KOPT-K1 (cell line): ENCODE measurements around the gene MC4R.
"Not testable (repeated sequence)": the region's sequence is repeated elsewhere in the genome, so short reads cannot be mapped to it uniquely, and the experiment has no call there.

Source experiments
- H3K27ac ChIP-seq: fragments of 200-600 bp; sonication (generic); 2 replicates; pipeline ENCODE4 v1.5.1; 2016; ENCODE audit warnings: antibody characterized with exemption, mild to moderate bottlenecking, low read depth, low read length; ENCODE audit not compliant: poor library complexity, severe bottlenecking
- H3K36me3 ChIP-seq: fragments of 200-600 bp; sonication (generic); 2 replicates; pipeline ENCODE4 v1.5.1; 2017; ENCODE audit warnings: antibody characterized with exemption, mild to moderate bottlenecking, low read length, moderate library complexity; ENCODE audit not compliant: insufficient read depth
- H3K9me3 ChIP-seq: fragments of 200-600 bp; sonication (generic); 2 replicates; pipeline ENCODE4 v1.5.1; 2017; ENCODE audit warnings: antibody characterized with exemption, low read length, mild to moderate bottlenecking; ENCODE audit not compliant: insufficient read depth, poor library complexity, severe bottlenecking

Gene MC4R

DNA sequence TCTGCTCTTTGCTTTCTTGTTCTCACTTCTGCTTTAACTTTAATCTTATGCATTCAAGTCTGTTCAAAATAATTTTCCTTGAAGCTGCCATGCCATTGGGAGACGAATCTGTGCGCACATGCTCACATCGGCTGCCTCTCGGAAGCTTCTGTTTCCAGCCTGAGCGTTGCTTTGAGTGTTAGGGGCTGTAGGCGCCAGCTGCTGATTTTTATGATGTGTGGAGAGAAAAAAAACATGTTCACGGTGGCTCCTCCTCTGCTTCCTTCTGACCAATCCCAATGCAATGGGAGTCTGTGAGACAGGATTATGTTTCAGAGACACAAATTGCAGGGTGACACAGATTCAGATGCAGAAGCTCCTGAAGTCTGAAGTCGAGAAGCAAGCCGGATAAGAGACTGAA lies at the start of gene MC4R:
TSS of gene MC4R (minus strand) at position 180 of the 400 bp plus-strand sequence. CDS start 426 bp downstream, outside the sequence.
- no peaks in the 10 kb centered on the region for H3K9me3 ChIP-seq
- no peak within 1 kb of the TSS for H3K27ac ChIP-seq
- H3K36me3 ChIP-seq = no peaks in the 10 kb centered on the region

DNA sequence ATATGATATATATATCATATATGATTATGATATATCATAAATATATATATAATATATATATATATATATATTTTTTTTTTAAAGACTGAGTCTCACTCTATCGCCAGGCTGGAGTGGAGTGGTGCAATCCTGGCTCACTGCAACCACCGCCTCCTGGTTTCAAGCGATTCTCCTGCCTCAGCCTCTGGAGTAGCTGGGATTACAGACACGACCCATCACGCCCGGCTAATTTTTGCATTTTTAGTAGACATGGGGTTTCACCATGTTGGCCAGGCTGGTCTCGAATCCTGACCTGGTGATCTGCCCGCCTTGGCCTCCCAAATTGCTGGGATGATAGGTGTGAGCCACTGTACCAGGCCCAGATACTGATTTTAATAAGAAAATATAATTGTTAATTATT lies 49.7 kb upstream of the MC4R start:
- H3K9me3 ChIP-seq, H3K27ac ChIP-seq, H3K36me3 ChIP-seq: not testable (repeated sequence)

DNA sequence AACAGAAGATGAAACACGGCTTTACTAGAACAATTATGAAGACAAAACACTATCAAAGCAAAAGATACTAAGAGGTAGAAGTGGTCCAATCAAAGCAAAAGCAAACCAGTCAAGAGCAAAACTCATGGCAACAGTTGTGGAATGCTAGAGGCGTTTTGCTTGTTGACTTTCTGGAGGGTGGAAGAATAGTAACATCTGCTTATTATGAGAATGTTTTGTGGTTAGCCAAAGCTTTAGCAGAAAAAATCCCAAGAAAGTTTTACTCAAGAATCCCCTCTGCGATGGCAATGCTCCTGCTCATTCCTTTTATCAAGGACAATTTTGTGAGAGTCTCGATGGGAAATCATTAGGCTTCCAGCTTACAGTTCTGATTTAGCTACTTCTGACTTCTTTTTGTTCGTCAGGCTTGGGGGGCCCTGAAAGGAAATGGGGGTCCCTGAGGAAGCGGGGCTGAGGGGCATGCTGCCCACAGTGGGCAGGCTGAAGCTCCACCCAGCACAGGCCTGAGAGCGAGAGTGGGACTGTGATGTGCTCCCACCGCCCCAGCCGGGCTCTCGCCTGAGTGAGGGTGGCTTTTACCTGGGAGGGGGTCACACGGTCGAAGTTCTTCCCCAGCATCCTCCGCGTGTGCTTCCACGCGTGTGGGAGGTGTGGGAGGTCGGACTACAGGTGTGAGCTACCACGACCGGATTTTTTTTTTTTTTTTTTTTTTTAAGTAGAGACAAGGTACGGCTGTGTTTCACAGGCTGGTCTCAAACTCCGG lies 49.0 kb upstream of the MC4R start:
- no peaks in the 10 kb centered on the region for H3K36me3 ChIP-seq
- H3K9me3 ChIP-seq = no peaks in the 10 kb centered on the region
- H3K27ac ChIP-seq = no peak overlapping the region

DNA sequence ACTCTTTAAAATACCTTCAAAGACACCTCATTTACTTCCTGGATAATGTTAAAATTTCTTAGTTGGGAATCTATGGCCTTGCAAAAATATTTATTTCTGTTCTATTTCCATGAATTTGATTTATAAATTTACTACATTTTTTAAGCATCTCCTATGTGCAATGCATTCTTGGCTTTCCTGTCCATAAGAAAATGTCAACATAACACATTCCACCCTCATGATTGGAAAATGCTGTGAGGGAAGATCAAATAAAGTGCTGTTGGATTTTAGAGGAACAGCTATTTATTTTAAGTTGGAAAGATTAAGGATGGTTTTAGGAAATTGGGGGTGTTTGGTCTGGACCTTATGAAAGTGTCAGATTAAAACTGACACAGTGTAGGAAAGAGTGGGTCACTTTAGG lies 45.4 kb upstream of the MC4R start:
- Histone ChIP-seq H3K36me3 (no peaks in the 10 kb centered on the region), H3K9me3 (no peaks in the 10 kb centered on the region), H3K27ac (no peak overlapping the region)

GRCh38 chr18:60413944-60414547 lies 41.5 kb upstream of the MC4R start:
- Histone ChIP-seq H3K27ac (no peak overlapping the region), H3K36me3 (no peaks in the 10 kb centered on the region), H3K9me3 (no peaks in the 10 kb centered on the region)

- no peaks in the 10 kb centered on the region for H3K36me3 ChIP-seq
- no peak overlapping the region for H3K27ac ChIP-seq
- no peaks in the 10 kb centered on the region for H3K9me3 ChIP-seq
These were observed 39.1 kb upstream of the MC4R start for GRCh38 chr18:60411715-60412114.

DNA sequence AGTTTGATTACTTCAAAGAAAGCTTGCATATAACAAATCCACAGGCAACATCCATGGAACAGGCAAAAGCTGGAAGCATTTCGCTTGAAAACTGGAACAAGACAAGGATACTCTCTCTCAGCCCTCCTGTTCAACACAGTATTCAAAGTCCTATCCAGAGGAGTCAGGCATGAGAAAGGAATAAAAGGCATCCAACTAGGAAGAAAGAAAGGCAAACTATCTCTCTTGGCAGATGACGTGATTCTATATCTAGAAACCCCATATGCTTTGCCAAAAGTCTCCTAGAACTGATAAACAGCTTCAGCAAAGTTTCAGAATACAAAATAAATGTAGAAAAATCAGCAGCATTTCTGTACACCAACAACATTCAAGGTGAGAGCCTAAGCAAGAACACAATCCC lies 34.1 kb upstream of the MC4R start:
- no peaks in the 10 kb centered on the region for H3K9me3 ChIP-seq
- no peaks in the 10 kb centered on the region for H3K36me3 ChIP-seq
- H3K27ac ChIP-seq = no peak overlapping the region

DNA sequence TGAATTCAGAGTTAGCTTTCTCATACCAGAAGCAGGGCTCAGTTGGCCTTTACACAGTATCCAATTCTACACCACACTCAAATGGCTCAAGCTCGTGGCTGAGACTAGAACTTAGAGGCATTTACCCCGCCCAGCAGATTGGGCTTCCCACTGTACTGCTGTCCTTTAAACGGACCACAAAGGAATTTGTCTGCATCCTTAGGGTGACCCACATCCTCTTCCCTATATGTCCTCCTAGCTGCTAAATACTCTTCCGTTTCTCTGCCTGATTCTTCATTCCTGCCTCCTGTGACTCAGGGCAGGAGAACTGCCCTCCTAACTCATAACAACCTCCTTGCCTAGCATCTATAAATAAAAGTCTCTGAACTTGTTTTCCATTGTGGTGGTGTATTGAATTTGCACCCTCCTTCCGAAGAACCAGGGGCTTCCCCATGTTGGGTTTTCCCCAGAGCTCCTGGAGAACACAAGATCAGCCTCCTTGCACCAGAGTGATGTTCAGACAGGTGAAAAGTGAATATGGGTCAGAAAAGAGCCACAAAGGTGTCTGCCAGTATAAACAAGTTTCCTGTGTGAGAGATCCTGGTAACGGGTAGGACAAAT lies 32.0 kb upstream of the MC4R start:
- Histone ChIP-seq H3K9me3 (no peaks in the 10 kb centered on the region), H3K27ac (no peak overlapping the region), H3K36me3 (no peaks in the 10 kb centered on the region)

DNA sequence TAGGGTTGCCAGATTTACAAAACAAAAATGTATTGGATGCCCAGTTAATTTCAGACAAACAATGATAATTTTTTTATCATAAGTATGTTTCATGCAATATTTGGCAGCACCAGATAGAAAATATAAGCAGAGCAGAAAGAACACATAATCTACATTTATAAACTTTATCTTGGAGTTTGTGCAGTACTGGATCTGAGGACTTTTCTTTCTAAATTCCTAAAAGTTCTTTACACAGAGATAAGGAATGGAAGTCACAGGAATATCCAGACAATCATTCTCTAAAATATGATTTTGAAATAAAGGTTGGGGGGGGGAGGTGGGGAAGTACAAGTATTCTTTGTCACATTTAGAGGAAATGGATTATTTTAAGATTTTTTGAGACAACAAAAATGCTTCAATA lies 28.8 kb upstream of the MC4R start:
- H3K27ac ChIP-seq = no peak overlapping the region
- H3K36me3 ChIP-seq = no peaks in the 10 kb centered on the region

DNA sequence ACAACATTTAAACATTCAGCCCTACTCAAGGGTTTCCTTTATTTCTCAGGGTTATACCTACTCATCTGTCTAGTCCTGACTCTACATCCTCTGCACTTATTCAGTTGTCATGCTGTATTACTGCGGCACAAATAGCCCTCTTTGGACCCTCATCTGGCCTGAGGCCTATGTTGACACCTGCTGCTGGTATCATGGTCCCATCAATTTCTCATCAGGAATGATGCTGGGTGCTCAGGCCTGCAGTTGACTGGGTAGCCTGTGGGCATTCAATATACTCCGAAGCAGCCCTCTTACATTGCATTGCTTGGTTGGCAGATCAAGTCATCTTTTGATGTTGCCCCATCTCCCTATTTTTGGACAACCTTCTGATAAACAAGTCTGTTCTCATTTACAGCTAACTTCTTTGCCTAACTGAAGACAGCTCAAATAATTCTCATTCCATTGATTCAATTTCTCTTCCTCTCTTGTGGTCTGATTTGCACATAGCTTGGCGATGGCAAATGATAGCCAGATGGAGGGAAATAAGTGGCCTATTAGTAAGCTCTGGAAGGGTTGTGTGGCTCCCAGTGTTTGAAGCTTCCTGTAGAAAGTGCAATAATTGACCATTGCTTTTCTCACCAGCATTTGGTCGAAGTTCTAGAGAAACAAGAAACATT lies 19.1 kb upstream of the MC4R start:
- H3K27ac ChIP-seq = no peak overlapping the region
- H3K9me3 ChIP-seq = no peaks in the 10 kb centered on the region
- H3K36me3 ChIP-seq = no peaks in the 10 kb centered on the region

More for the DNA sequence above, 28.8 kb upstream of the MC4R start:
- H3K9me3 ChIP-seq = no peaks in the 10 kb centered on the region

DNA sequence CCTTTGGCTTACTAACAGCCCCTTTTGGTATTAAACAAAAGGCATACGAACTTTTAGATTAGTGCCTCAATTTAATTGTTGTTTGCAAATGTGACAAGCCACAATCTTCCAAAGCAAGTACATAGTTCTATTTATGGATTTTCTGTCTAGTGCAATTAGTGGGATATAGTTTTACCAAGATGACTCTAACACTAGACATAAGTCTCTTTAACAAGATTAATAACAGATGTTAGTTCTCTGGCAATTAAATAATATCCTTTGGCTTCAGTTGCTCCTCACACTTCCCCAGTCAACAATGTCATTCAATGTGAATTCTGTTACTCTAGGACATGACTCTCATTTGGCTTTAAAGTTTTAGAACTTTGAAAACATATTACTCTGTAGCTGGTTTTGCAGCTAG lies 16.7 kb upstream of the MC4R start:
- Histone ChIP-seq H3K27ac (no peak overlapping the region), H3K9me3 (no peaks in the 10 kb centered on the region), H3K36me3 (no peaks in the 10 kb centered on the region)

DNA sequence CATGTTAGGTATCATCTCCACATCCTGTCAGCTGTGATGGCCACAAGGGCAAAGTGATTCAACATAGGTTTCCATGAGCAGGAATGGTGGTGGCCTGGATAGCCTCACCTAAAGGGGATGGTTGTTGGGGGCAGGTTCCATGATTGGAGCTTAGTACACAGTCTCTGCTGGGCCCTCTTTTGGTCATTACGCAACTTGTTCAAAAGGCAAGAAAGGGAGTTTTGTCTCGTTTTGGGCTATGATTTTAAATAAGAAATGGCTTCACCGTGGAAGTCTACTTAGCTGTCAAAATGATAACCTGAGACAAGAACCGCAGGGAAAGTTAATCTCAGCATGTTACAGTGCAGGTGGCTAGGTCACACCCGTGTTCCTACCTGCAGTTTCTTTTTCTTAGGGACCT lies 13.1 kb upstream of the MC4R start:
- Histone ChIP-seq H3K36me3 (no peaks in the 10 kb centered on the region), H3K9me3 (no peaks in the 10 kb centered on the region), H3K27ac (no peak overlapping the region)

DNA sequence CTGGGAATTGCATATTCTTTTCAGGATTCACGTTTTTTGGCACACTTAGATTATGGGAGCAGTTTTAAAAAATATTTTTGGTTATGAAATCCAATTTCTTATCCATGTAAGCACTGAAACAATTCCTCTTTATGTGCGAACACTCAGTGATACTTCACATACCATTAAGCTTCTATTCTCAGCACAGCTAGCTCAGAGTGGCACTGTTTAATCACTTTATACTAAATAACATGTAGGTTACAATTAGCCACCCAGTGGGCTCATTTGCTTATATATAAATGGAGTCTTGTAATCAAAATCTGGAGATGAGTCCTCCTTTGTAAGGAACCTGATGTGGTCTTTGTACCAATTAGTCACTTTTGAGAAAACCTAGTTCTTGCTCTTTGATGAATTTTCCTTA lies 11.3 kb upstream of the MC4R start:
- H3K27ac ChIP-seq = no peak overlapping the region
- no peaks in the 10 kb centered on the region for H3K36me3 ChIP-seq
- H3K9me3 ChIP-seq = no peaks in the 10 kb centered on the region

DNA sequence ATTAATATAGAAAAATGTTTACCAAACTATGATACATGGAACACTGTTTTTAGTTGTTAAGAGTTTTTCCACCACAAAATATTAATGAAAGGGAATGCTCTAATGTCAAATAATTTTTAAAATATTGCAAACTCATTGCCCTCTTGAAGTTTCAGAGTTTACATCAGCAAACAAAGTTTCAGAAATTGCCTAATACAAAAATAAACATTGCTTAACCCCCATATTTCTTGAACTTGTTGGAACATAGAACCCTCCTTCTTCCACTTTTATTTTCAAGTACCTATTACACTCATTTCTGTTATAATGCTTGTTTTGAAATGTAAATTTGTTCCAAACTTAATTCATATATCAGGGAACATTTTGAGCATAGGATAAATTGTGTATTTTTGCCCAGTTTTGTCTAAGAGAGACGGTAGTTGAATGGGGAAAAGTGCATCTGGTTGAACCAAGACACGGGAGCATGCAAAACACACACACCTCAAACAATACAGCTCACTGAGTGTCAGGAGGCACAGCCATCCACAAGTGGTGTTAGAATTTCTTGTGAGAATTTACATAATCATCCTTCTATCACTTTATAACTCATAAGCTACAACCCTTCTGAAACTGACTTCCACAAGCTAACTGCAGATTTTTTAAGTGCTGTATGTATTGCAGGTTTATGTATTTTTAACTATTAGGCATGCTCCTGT lies 5.3 kb upstream of the MC4R start:
- Histone ChIP-seq H3K9me3 (no peaks in the 10 kb centered on the region), H3K27ac (no peak overlapping the region), H3K36me3 (no peaks in the 10 kb centered on the region)

- Histone ChIP-seq H3K36me3 (no peaks in the 10 kb centered on the region), H3K27ac (no peak overlapping the region), H3K9me3 (no peaks in the 10 kb centered on the region)
These were observed 443 bp downstream of the MC4R start for GRCh38 chr18:60372132-60372531.
